Activated CD8-positive, alpha-beta memory T cell treated with anti-CD3 and anti-CD28 coated beads for 36 hours (primary cell): Measurements from ENCODE around the gene EEF2. TPM values are rescaled to one million over a fixed set of nuclear protein-coding genes. Genes with fewer than 3 reads are reported as not detected.

Experiments
- CTCF ChIA-PET: fragments of 350-600 bp; sonication (Branson Sonifier 250); formaldehyde crosslinking; loops from one replicate; lab custom pipeline; 2021; ENCODE audit warnings: antibody characterized with exemption; lab: Charles Lee
- POLR2A ChIA-PET: fragments of 350-600 bp; sonication (Branson Sonifier 250); formaldehyde crosslinking; loops from one replicate; lab custom pipeline; 2021; ENCODE audit warnings: antibody characterized with exemption; lab: Charles Lee
- total RNA-seq, 2 experiments: library from RNA; stranded (reverse); gene quantifications; one replicate each; pipeline ENCODE4 v1.2.3, GENCODE V29; 2021

Gene EEF2
- total RNA-seq, result 1,000 to 10,000 TPM; 3,176 to 3,180 TPM

GRCh38 chr19:3984908-3985642 is at the start of gene EEF2:
Gene EEF2 (minus strand): TSS chr19:3985463. CDS start chr19:3985380, 83 bp downstream.
- ChIA-PET CTCF (interaction anchor here (0.8 to 2.1 kb wide), 9 partner anchors 9 to 217 kb away, joined by 3 to 9 read pairs (median 5); partner anchors contain the start of gene DAPK3), POLR2A (interaction anchor here (0.6 to 7.7 kb wide), 11 partner anchors 8 to 223 kb away, joined by 3 to 64 read pairs (median 5); partner anchors contain the start of genes DAPK3, MRPL54, PIAS4 and ZBTB7A)

GRCh38 chr19:4034048-4035017 is 49.1 kb upstream of the EEF2 start:
- ChIA-PET POLR2A (no interaction called here), CTCF (no interaction called here)

- ChIA-PET CTCF (no interaction called here), POLR2A (no interaction called here)
These were observed 48.0 kb upstream of the EEF2 start for GRCh38 chr19:4033028-4033956.

GRCh38 chr19:4032436-4032835 is 47.2 kb upstream of the EEF2 start:
- ChIA-PET CTCF (no interaction called here), POLR2A (no interaction called here)

- CTCF ChIA-PET, result no interaction called here
- POLR2A ChIA-PET, result no interaction called here
These were observed 46.2 kb upstream of the EEF2 start for GRCh38 chr19:4031420-4031819.

- ChIA-PET CTCF (no interaction called here), POLR2A (no interaction called here)
These were observed 45.7 kb upstream of the EEF2 start for GRCh38 chr19:4030981-4031380.

GRCh38 chr19:4030552-4030951 is 45.3 kb upstream of the EEF2 start:
- ChIA-PET CTCF (no interaction called here), POLR2A (no interaction called here)

GRCh38 chr19:4029247-4029614 is 44.0 kb upstream of the EEF2 start:
- CTCF ChIA-PET, result interaction anchor here (0.7 kb wide), 1 partner anchor 45 kb away, joined by 5 read pairs; no protein-coding TSS in a partner anchor
- POLR2A ChIA-PET, result interaction anchor here (0.6 kb wide), 1 partner anchor 239 kb away, joined by 6 read pairs; no protein-coding TSS in a partner anchor

- POLR2A ChIA-PET, result no interaction called here
- CTCF ChIA-PET, result no interaction called here
These were observed 43.3 kb upstream of the EEF2 start for GRCh38 chr19:4028334-4029246.

- POLR2A ChIA-PET, result no interaction called here
- CTCF ChIA-PET, result interaction anchor here (0.6 kb wide), 2 partner anchors 39 to 40 kb away, joined by 3 to 4 read pairs; no protein-coding TSS in a partner anchor
These were observed 41.9 kb upstream of the EEF2 start for GRCh38 chr19:4027146-4027545.

GRCh38 chr19:4025317-4025716 is 40.1 kb upstream of the EEF2 start:
- ChIA-PET POLR2A (no interaction called here), CTCF (interaction anchor here (0.7 to 0.8 kb wide), 2 partner anchors 40 to 114 kb away, joined by 3 to 4 read pairs; partner anchors contain the start of gene EEF2)

- ChIA-PET POLR2A (no interaction called here), CTCF (no interaction called here)
These were observed 38.5 kb upstream of the EEF2 start for GRCh38 chr19:4023600-4024398.

GRCh38 chr19:4019578-4019977 is 34.3 kb upstream of the EEF2 start:
- POLR2A ChIA-PET, result no interaction called here
- CTCF ChIA-PET, result interaction anchor here (0.5 kb wide), 1 partner anchor 295 kb away, joined by 3 read pairs; no protein-coding TSS in a partner anchor

GRCh38 chr19:4018775-4019504 is 33.7 kb upstream of the EEF2 start:
- POLR2A ChIA-PET, result no interaction called here
- CTCF ChIA-PET, result no interaction called here

- POLR2A ChIA-PET, result no interaction called here
- CTCF ChIA-PET, result no interaction called here
These were observed 32.9 kb upstream of the EEF2 start for GRCh38 chr19:4018140-4018613.
